Measurements from ENCODE around the gene EIF1. TPM values are rescaled to one million over a fixed set of nuclear protein-coding genes. Genes with fewer than 3 reads are reported as not detected.

The EIF1 gene
- total and polyA plus RNA-seq, 2 experiments from 2014 or later, result 180 to 989 TPM

- Histone ChIP-seq H3K9me3 (ENCODE audit: low read depth) (no peaks in the 10 kb centered on the region), H4K20me1 (ENCODE audit: insufficient read depth, poor library complexity, severe bottlenecking) (no peaks in the 10 kb centered on the region), H3K4me3 (peak overlapping the region; percentile 6), H3K4me2 (peak overlapping the region; percentile 86), H3K79me2 (no peaks in the 10 kb centered on the region), H3K27me3 (no peaks in the 10 kb centered on the region), H3K36me3 (replicated peaks; ENCODE audit: insufficient read depth, low read depth) (no peaks in the 10 kb centered on the region), H3K4me1 (ENCODE audit: insufficient read depth) (peaks cover 38% of the 10 kb centered on the region), H3K27ac (peak overlapping the region; percentile 86), H2AFZ (peak overlapping the region; percentile 77), H3K9me2 (replicated peaks; ENCODE audit: insufficient read depth) (no peaks in the 10 kb centered on the region)
- peak; percentile 93 for DNase-seq (ENCODE audit: low spot score)
- WGBS (ENCODE audit: low lambda C conversion rate, missing lambda C conversion rate), result 12% methylated on average over 31 of the region's 39 CpGs
- no peak for TF ChIP-seq EZH2 (IDR thresholded peaks at IDR 0.05; ENCODE audit: borderline replicate concordance)
- TF ChIP-seq CTCF (IDR thresholded peaks at IDR 0.05; ENCODE audit: poor library complexity), result peak; percentile 97
These were observed 40.1 kb upstream of the EIF1 start for GRCh38 chr17:41648411-41649195.

- TF ChIP-seq EZH2 (IDR thresholded peaks at IDR 0.05; ENCODE audit: borderline replicate concordance) (no peak), EZH2phosphoT487 (IDR thresholded peaks at IDR 0.05; ENCODE audit: low read depth, severe bottlenecking, unreplicated experiment) (no peak), CTCF (IDR thresholded peaks at IDR 0.05; ENCODE audit: poor library complexity) (no peak)
- peaks cover 52% of the 10 kb centered on the region for H3K4me1 ChIP-seq (ENCODE audit: insufficient read depth)
These were observed 38.7 kb upstream of the EIF1 start for GRCh38 chr17:41649923-41650519.

GRCh38 chr17:41650794-41651624 is 37.7 kb upstream of the EIF1 start:
- TF ChIP-seq EZH2phosphoT487 (IDR thresholded peaks at IDR 0.05; ENCODE audit: low read depth, severe bottlenecking, unreplicated experiment) (no peak), CTCF (IDR thresholded peaks at IDR 0.05; ENCODE audit: poor library complexity) (no peak), EZH2 (IDR thresholded peaks at IDR 0.05; ENCODE audit: borderline replicate concordance) (no peak)

More at GRCh38 chr17:41649923-41650519, 38.7 kb upstream of the EIF1 start:
- Histone ChIP-seq H3K27ac (no peak overlapping the region), H2AFZ (no peak overlapping the region), H3K4me2 (no peak overlapping the region), H3K4me3 (no peak overlapping the region), H3K9me2 (replicated peaks; ENCODE audit: insufficient read depth) (no peaks in the 10 kb centered on the region), H3K27me3 (no peaks in the 10 kb centered on the region), H3K9me3 (ENCODE audit: low read depth) (no peaks in the 10 kb centered on the region), H3K36me3 (replicated peaks; ENCODE audit: insufficient read depth, low read depth) (no peaks in the 10 kb centered on the region), H3K79me2 (no peaks in the 10 kb centered on the region), H4K20me1 (ENCODE audit: insufficient read depth, poor library complexity, severe bottlenecking) (no peaks in the 10 kb centered on the region)
- WGBS (ENCODE audit: low lambda C conversion rate, missing lambda C conversion rate), result 96% methylated on average over 10 of the region's 10 CpGs
- no peak for DNase-seq (ENCODE audit: low spot score)

More at GRCh38 chr17:41650794-41651624, 37.7 kb upstream of the EIF1 start:
- no peak for DNase-seq (ENCODE audit: low spot score)
- H4K20me1 ChIP-seq (ENCODE audit: insufficient read depth, poor library complexity, severe bottlenecking), result no peaks in the 10 kb centered on the region
- H3K27me3 ChIP-seq, result no peaks in the 10 kb centered on the region
- no peak overlapping the region for H3K4me2 ChIP-seq
- H3K9me2 ChIP-seq (replicated peaks; ENCODE audit: insufficient read depth), result no peaks in the 10 kb centered on the region
- no peak overlapping the region for H2AFZ ChIP-seq
- H3K9me3 ChIP-seq (ENCODE audit: low read depth), result no peaks in the 10 kb centered on the region
- peaks cover 62% of the 10 kb centered on the region for H3K4me1 ChIP-seq (ENCODE audit: insufficient read depth)
- WGBS (ENCODE audit: low lambda C conversion rate, missing lambda C conversion rate), result 74% methylated on average over 13 of the region's 15 CpGs
- no peaks in the 10 kb centered on the region for H3K36me3 ChIP-seq (replicated peaks; ENCODE audit: insufficient read depth, low read depth)
- H3K4me3 ChIP-seq, result no peak overlapping the region
- H3K27ac ChIP-seq, result peak overlapping the region; percentile 70
- H3K79me2 ChIP-seq, result no peaks in the 10 kb centered on the region
